H9 (cell line): ENCODE results near the gene MMRN1. TPM values are rescaled to one million over a fixed set of nuclear protein-coding genes. Genes with fewer than 3 reads are reported as not detected.

ENCODE experiments used
- DNase-seq: peaks from one replicate; pipeline ENCODE4 v3.0.0-alpha.2; 2017
- H2AFZ ChIP-seq: one replicate; pipeline ENCODE4 v1.6.1; 2013; ENCODE audit warnings: mild to moderate bottlenecking, low read length, control low read depth, moderate library complexity
- H2AK5ac ChIP-seq: 2 replicates; pipeline ENCODE4 v1.6.1; 2013; ENCODE audit warnings: low read length, control low read depth, mixed read lengths; ENCODE audit not compliant: insufficient read length
- H2BK120ac ChIP-seq: one replicate; pipeline ENCODE4 v1.6.1; 2013; ENCODE audit warnings: low read depth, mild to moderate bottlenecking, low read length, control low read depth, inconsistent platforms; ENCODE audit not compliant: poor library complexity, severe bottlenecking
- H2BK12ac ChIP-seq: 2 replicates; pipeline ENCODE4 v1.6.1; 2013; ENCODE audit warnings: low read length, control low read depth, mixed read lengths, low read depth; ENCODE audit not compliant: insufficient read length
- H2BK15ac ChIP-seq: 2 replicates; pipeline ENCODE4 v1.6.1; 2013; ENCODE audit warnings: low read depth, low read length, control low read depth
- H2BK20ac ChIP-seq: one replicate; pipeline ENCODE4 v1.6.1; 2013; ENCODE audit warnings: low read depth, mild to moderate bottlenecking, low read length, control low read depth, inconsistent platforms; ENCODE audit not compliant: poor library complexity, severe bottlenecking
- H2BK5ac ChIP-seq: 2 replicates; pipeline ENCODE4 v1.6.1; 2013; ENCODE audit warnings: low read length, control low read depth, mixed read lengths; ENCODE audit not compliant: insufficient read length
- H3K14ac ChIP-seq: 2 replicates; pipeline ENCODE4 v1.6.1; 2013; ENCODE audit warnings: low read length, control low read depth; ENCODE audit not compliant: insufficient read depth
- H3K18ac ChIP-seq: 2 replicates; pipeline ENCODE4 v1.6.1; 2013; ENCODE audit warnings: low read depth, mild to moderate bottlenecking, mixed read lengths, low read length, control low read depth; ENCODE audit not compliant: insufficient read length
- H3K23ac ChIP-seq: 2 replicates; pipeline ENCODE4 v1.6.1; 2013; ENCODE audit warnings: low read length, control low read depth, mixed read lengths, low read depth; ENCODE audit not compliant: insufficient read length
- H3K23me2 ChIP-seq: 2 replicates; pipeline ENCODE4 v1.6.1; 2013; ENCODE audit warnings: low read depth, mild to moderate bottlenecking, mixed read lengths, low read length, control low read depth; ENCODE audit not compliant: insufficient read length, poor library complexity, severe bottlenecking
- H3K27ac ChIP-seq: 2 replicates; pipeline ENCODE4 v1.5.1; 2013; ENCODE audit warnings: low read length, control low read depth, mixed read lengths, low read depth; ENCODE audit not compliant: insufficient read length
- H3K27me3 ChIP-seq: 2 replicates; pipeline ENCODE4 v1.6.1; 2013; ENCODE audit warnings: low read length, control low read depth, inconsistent platforms; ENCODE audit not compliant: insufficient read depth
- H3K4ac ChIP-seq: 2 replicates; pipeline ENCODE4 v1.6.1; 2013; ENCODE audit warnings: low read depth, mild to moderate bottlenecking, control low read depth, inconsistent platforms, low read length, moderate library complexity
- H3K4me1 ChIP-seq: 2 replicates; pipeline ENCODE4 v1.6.1; 2013; ENCODE audit warnings: low read length, control low read depth, inconsistent platforms; ENCODE audit not compliant: insufficient read depth
- H3K4me2 ChIP-seq: 2 replicates; pipeline ENCODE4 v1.6.1; 2013; ENCODE audit warnings: low read length, control low read depth, mixed read lengths; ENCODE audit not compliant: insufficient read length, insufficient read depth
- H3K56ac ChIP-seq: 2 replicates; pipeline ENCODE4 v1.6.1; 2013; ENCODE audit warnings: low read depth, mild to moderate bottlenecking, mixed read lengths, low read length, control low read depth; ENCODE audit not compliant: insufficient read length
- H3K79me1 ChIP-seq: 2 replicates; pipeline ENCODE4 v1.6.1; 2013; ENCODE audit warnings: low read depth, mild to moderate bottlenecking, moderate library complexity, low read length, control low read depth, inconsistent platforms; ENCODE audit not compliant: insufficient read depth, poor library complexity, severe bottlenecking
- H3K79me2 ChIP-seq: 2 replicates; pipeline ENCODE4 v1.6.1; 2013; ENCODE audit warnings: low read length, control low read depth, inconsistent platforms; ENCODE audit not compliant: insufficient read depth
- H3K9ac ChIP-seq: 2 replicates; pipeline ENCODE4 v1.6.1; 2013; ENCODE audit warnings: low read length, control low read depth, mixed read lengths; ENCODE audit not compliant: insufficient read length; ENCODE audit errors: extremely low read depth
- H3K9me3 ChIP-seq: one replicate; pipeline ENCODE4 v1.6.1; 2013; ENCODE audit warnings: low read depth, low read length, inconsistent platforms; ENCODE audit not compliant: control insufficient read depth
- H3T11ph ChIP-seq: one replicate; pipeline ENCODE4 v1.6.1; 2013; ENCODE audit warnings: mild to moderate bottlenecking, low read length, control low read depth, inconsistent platforms
- H4K20me1 ChIP-seq: one replicate; pipeline ENCODE4 v1.6.1; 2013; ENCODE audit not compliant: control insufficient read depth, insufficient read length, insufficient read depth
- H4K5ac ChIP-seq: 2 replicates; pipeline ENCODE4 v1.6.1; 2013; ENCODE audit warnings: low read depth, mild to moderate bottlenecking, mixed read lengths, low read length, control low read depth; ENCODE audit not compliant: insufficient read length
- H4K8ac ChIP-seq: replicated peaks from 2 replicates; pipeline ENCODE4 v1.6.1; 2013; ENCODE audit warnings: low read length, control low read depth, mixed read lengths, low read depth; ENCODE audit not compliant: insufficient read length
- H4K91ac ChIP-seq: 2 replicates; pipeline ENCODE4 v1.6.1; 2013; ENCODE audit warnings: low read depth, mild to moderate bottlenecking, moderate library complexity, mixed read lengths, low read length, control low read depth; ENCODE audit not compliant: insufficient read length
- H3K27ac Mint-ChIP-seq, 3 experiments: 2 replicates in 2 of 3; 3 replicates in 1 of 3; pipeline ENCODE4 v1.8.0; 2020 to 2021; ENCODE audit warnings: mixed read lengths in 3 of 3, mild to moderate bottlenecking in 1 of 3, moderate library complexity in 1 of 3
- H3K27me3 Mint-ChIP-seq: 2 replicates; pipeline ENCODE4 v1.8.0; 2021; ENCODE audit warnings: low read depth, mild to moderate bottlenecking, moderate library complexity, mixed read lengths
- H3K36me3 Mint-ChIP-seq, 3 experiments: 2 replicates in 2 of 3; 3 replicates in 1 of 3; pipeline ENCODE4 v1.8.0; 2020 to 2021; ENCODE audit warnings: low read depth in 3 of 3, mixed read lengths in 3 of 3; ENCODE audit not compliant: insufficient read depth in 1 of 3
- H3K4me1 Mint-ChIP-seq, 2 experiments: 2 replicates each; pipeline ENCODE4 v1.8.0; 2020; ENCODE audit warnings: mixed read lengths in 2 of 2
- H3K4me3 Mint-ChIP-seq, 2 experiments: 2 replicates in 1 of 2; 3 replicates in 1 of 2; pipeline ENCODE4 v1.8.0; 2020 to 2021; ENCODE audit warnings: mild to moderate bottlenecking in 2 of 2, mixed read lengths in 2 of 2, moderate library complexity in 1 of 2
- H3K9me3 Mint-ChIP-seq, 2 experiments: 2 replicates in 1 of 2; 3 replicates in 1 of 2; pipeline ENCODE4 v1.8.0; 2020; ENCODE audit warnings: mild to moderate bottlenecking in 2 of 2, mixed read lengths in 2 of 2, moderate library complexity in 1 of 2
- CTCF ChIP-seq: fragments of 200-600 bp; sonication (generic); conservative IDR thresholded peaks from 3 replicates; pipeline ENCODE4 v1.8.0; 2021; ENCODE audit warnings: antibody characterized with exemption, mild to moderate bottlenecking
- WGBS: extraction: QIAGEN DNeasy Blood & Tissue Kit; methylation state at CpG from one replicate; pipeline ENCODE4 v1.1.7; 2013; ENCODE audit warnings: missing lambda C conversion rate, low lambda C conversion rate, mixed read lengths; ENCODE audit not compliant: insufficient read length; ENCODE audit errors: extremely low coverage; 5-methylcytosine and 5-hydroxymethylcytosine counted together
- total RNA-seq: library from RNA; stranded (reverse); gene quantifications from 2 replicates; pipeline ENCODE4 v1.2.1, GENCODE V29; 2021

Gene MMRN1
- total RNA-seq, 1 experiment from 2014 or later: not detected

GRCh38 chr4:89922848-89923416, 28.3 kb downstream of the MMRN1 start:
- H4K20me1 ChIP-seq: no peaks in the 10 kb centered on the region
- no peak overlapping the region for H2BK20ac ChIP-seq
- Mint-ChIP-seq H3K4me1 (peaks cover 3 to 8% of the 10 kb centered on the region in 2 experiments), H3K36me3 (no peaks in the 10 kb centered on the region), H3K4me3 (no peak overlapping the region), H3K9me3 (no peaks in the 10 kb centered on the region), H3K27ac (no peak overlapping the region), H3K27me3 (no peaks in the 10 kb centered on the region)
- no peak overlapping the region for H3K4ac ChIP-seq
- H2BK12ac ChIP-seq: no peak overlapping the region
- no peak overlapping the region for H3K14ac ChIP-seq
- H2BK15ac ChIP-seq: no peak overlapping the region
- H3K18ac ChIP-seq: no peak overlapping the region
- no peak for DNase-seq
- no peak overlapping the region for H4K91ac ChIP-seq
- WGBS: no CpG with 5 or more reads among the region's 5 CpGs
- no peaks in the 10 kb centered on the region for H3K79me1 ChIP-seq
- no peak overlapping the region for H4K8ac ChIP-seq
- H3K79me2 ChIP-seq: no peaks in the 10 kb centered on the region
- no peak overlapping the region for H2AFZ ChIP-seq
- no peaks in the 10 kb centered on the region for H3K9me3 ChIP-seq
- no peak overlapping the region for H3K27ac ChIP-seq
- no peak overlapping the region for H2AK5ac ChIP-seq
- no peaks in the 10 kb centered on the region for H3K4me1 ChIP-seq
- no peak overlapping the region for H4K5ac ChIP-seq
- no peak overlapping the region for H3K56ac ChIP-seq
- H2BK120ac ChIP-seq: no peak overlapping the region
- H3K23me2 ChIP-seq: no peaks in the 10 kb centered on the region
- TF ChIP-seq CTCF: no peak
- no peak overlapping the region for H3K23ac ChIP-seq
- H3K27me3 ChIP-seq: no peaks in the 10 kb centered on the region
- H2BK5ac ChIP-seq: no peak overlapping the region
- no peak overlapping the region for H3T11ph ChIP-seq
- no peak overlapping the region for H3K9ac ChIP-seq
- H3K4me2 ChIP-seq: no peak overlapping the region
